Endothelial cell of umbilical vein (primary cell): ENCODE data around the gene NPAT. TPM values are rescaled to one million over a fixed set of nuclear protein-coding genes. Genes with fewer than 3 reads are reported as not detected.

Experiments used
- BruUV-seq: library from RNA; stranded (reverse); fragments of 400-500 nt; replicated peaks from 2 replicates; lab custom pipeline; 2021; lab: Mats Ljungman, UMichigan
- CTCF ChIA-PET: fragments of 300-600, 350-600 bp; sonication (Branson Sonifier 250); formaldehyde crosslinking; loops from one replicate; lab custom pipeline; 2021; ENCODE audit warnings: antibody characterized with exemption, inconsistent platforms; lab: Charles Lee
- POLR2A ChIA-PET: fragments of 300-600, 350-600 bp; sonication (Branson Sonifier 250); formaldehyde crosslinking; loops from one replicate; lab custom pipeline; 2021; ENCODE audit warnings: antibody characterized with exemption, inconsistent platforms; lab: Charles Lee
- DNase-seq: peaks from one replicate; pipeline ENCODE4 v3.0.0-alpha.2; 2011; ENCODE audit warnings: low read depth, low spot score
- FAIRE-seq: peaks from 2 replicates; lab custom pipeline; 2011; peaks lifted over from hg19 to GRCh38; lab: Jason Lieb, UNC
- H2AFZ ChIP-seq: 2 replicates; pipeline ENCODE4 v1.6.0; 2012; ENCODE audit warnings: low read depth, low read length, control low read depth, inconsistent platforms
- H3K27ac ChIP-seq: 2 replicates; pipeline ENCODE4 v1.5.1; 2011; ENCODE audit warnings: low read depth, mild to moderate bottlenecking, control low read depth, low read length, moderate library complexity; ENCODE audit not compliant: insufficient read depth
- H3K27me3 ChIP-seq, 2 experiments: 2 replicates each; pipeline versions ENCODE4 v1.6.0 to v1.6.1; 2011; ENCODE audit warnings: low read length in 2 of 2, mixed read lengths in 1 of 2; ENCODE audit not compliant: control insufficient read depth in 2 of 2, insufficient read depth in 2 of 2
- H3K36me3 ChIP-seq, 2 experiments: 2 replicates in 1 of 2; 3 replicates in 1 of 2; pipeline ENCODE4 v1.5.1; 2011; ENCODE audit warnings: low read length in 2 of 2, mild to moderate bottlenecking in 1 of 2, moderate library complexity in 1 of 2; ENCODE audit not compliant: control insufficient read depth in 2 of 2, insufficient read depth in 2 of 2; ENCODE audit errors: extremely low read depth in 1 of 2
- H3K4me1 ChIP-seq: 3 replicates; pipeline ENCODE4 v1.5.1; 2011; ENCODE audit warnings: mild to moderate bottlenecking, low read length; ENCODE audit not compliant: control insufficient read depth, insufficient read depth; ENCODE audit errors: extremely low read depth
- H3K4me2 ChIP-seq: 2 replicates; pipeline ENCODE4 v1.6.1; 2011; ENCODE audit warnings: low read length, control low read depth, mixed read lengths; ENCODE audit not compliant: insufficient read depth
- H3K4me3 ChIP-seq, 3 experiments: fragments of 200-600 bp in 1 of 3; sonication (generic), shearing (Covaris generic) in 1 of 3; replicated peaks in 1 of 3; 2 replicates each; pipeline ENCODE4 v1.5.1; 2011 to 2016; ENCODE audit warnings: control low read depth in 3 of 3, low read length in 3 of 3, mild to moderate bottlenecking in 2 of 3, inconsistent platforms in 1 of 3, low read depth in 1 of 3, moderate library complexity in 1 of 3; ENCODE audit not compliant: insufficient read depth in 1 of 3
- H3K79me2 ChIP-seq: 2 replicates; pipeline ENCODE4 v1.6.0; 2012; ENCODE audit warnings: low read length, inconsistent platforms; ENCODE audit not compliant: control insufficient read depth, insufficient read depth
- H3K9ac ChIP-seq: replicated peaks from 2 replicates; pipeline ENCODE3; 2011; ENCODE audit warnings: low read length, control low read depth; ENCODE audit not compliant: insufficient read depth; ENCODE audit errors: extremely low read depth
- H3K9me1 ChIP-seq: replicated peaks from 3 replicates; pipeline ENCODE4 v1.6.0; 2011; ENCODE audit warnings: mild to moderate bottlenecking, low read length; ENCODE audit not compliant: control insufficient read depth, insufficient read depth; ENCODE audit errors: extremely low read depth
- H3K9me3 ChIP-seq: replicated peaks from 2 replicates; pipeline ENCODE4 v1.5.1; 2012; ENCODE audit warnings: low read length, inconsistent platforms; ENCODE audit not compliant: control insufficient read depth, insufficient read depth
- H4K20me1 ChIP-seq: replicated peaks from 2 replicates; pipeline ENCODE3; 2011; ENCODE audit warnings: mild to moderate bottlenecking, low read length; ENCODE audit not compliant: control insufficient read depth, insufficient read depth; ENCODE audit errors: extremely low read depth
- FOS ChIP-seq: IDR thresholded peaks from 2 replicates; pipeline ENCODE4 v1.6.1; 2011; ENCODE audit warnings: mild to moderate bottlenecking, low read length, moderate library complexity, borderline replicate concordance; ENCODE audit not compliant: insufficient read depth
- GATA2 ChIP-seq: IDR thresholded peaks from 2 replicates; pipeline ENCODE4 v1.7.0; 2011; ENCODE audit warnings: low read depth, mild to moderate bottlenecking, moderate library complexity, mixed read lengths, low read length; ENCODE audit not compliant: insufficient read length, insufficient read depth
- MYC ChIP-seq: IDR thresholded peaks from one replicate; pipeline ENCODE4 v1.6.1; 2011; ENCODE audit warnings: mild to moderate bottlenecking, low read depth, low read length
- POLR2AphosphoS5 ChIP-seq: IDR thresholded peaks from 2 replicates; pipeline ENCODE4 v1.6.1; 2012; ENCODE audit warnings: low read depth, mild to moderate bottlenecking, control low read depth, low read length, moderate library complexity; ENCODE audit not compliant: insufficient read depth
- dilution Hi-C: fragments of 300-500 bp; cut with MboI; formaldehyde crosslinking; loops from one replicate; pipeline ENCODE4 v1.15.0; 2019; ENCODE audit warnings: low sequenced_read_pairs; ENCODE audit not compliant: extremely low pct_ligation_motif_present
- intact Hi-C: fragments of 100-400 bp; cut with micrococcal nuclease; formaldehyde crosslinking; loops from one replicate; pipeline ENCODE4 v1.10.0; 2022
- polyA plus RNA-seq, 4 experiments: library from polyadenylated mRNA; depleted of rRNA in 3 of 4; stranded (reverse) in 3 of 4; unstranded in 1 of 4; fragments of >200 nt; gene quantifications; 2 replicates each; pipeline versions ENCODE4 v1.2.1 to v1.2.3, GENCODE V29; 2011 to 2012; ENCODE audit warnings: missing spikeins in 1 of 4
- total RNA-seq: library from RNA; stranded (reverse); gene quantifications from 2 replicates; pipeline ENCODE4 v1.2.3, GENCODE V29; 2021

NPAT gene
- total and polyA plus RNA-seq, 2 donors (not counting 3 experiments of a cell fraction or from before 2014, with no cell fraction given) = 4.4 to 19.0 TPM

DNA sequence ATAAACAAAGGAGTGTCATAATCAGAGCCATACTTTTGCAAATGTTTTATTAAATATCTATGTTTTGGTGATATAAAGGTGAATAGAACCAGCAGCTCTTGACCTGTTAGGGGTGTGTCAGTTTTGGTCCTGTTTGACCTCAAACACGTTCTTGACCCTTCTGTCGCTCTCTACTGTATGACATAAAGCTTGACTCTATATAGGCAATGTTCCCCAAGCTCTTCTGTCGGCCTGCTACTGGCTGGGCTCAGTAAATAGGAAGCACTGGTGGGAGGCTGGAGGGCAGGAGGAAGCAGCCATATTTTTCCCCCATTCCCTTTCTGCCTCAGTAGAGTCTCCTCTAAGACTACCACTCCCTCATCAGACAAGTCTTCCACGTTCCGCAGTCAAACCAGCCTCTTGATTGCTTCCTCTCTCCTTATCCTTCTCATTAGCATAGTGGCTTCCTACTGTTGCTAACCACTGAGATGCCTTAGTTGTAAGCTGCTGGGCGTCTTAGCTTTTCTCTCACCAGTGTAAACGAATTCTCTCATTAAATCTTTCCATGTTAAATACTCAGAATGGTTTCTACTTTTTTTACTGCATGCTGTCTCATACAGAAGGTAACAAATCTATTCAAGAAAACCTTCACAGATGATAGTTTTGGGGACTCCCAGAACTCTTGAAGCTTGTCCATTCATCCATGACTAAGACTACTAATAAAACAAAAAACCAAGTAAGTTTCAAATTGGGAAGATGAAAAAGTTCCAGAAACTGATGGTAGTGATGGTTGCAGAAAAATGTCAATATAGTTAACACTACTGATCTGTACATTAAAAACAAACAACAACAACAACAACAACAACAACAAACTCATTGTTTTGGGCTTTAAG is 3.3 kb downstream of the NPAT start:
- Histone ChIP-seq H3K4me1 (peaks cover 18% of the 10 kb centered on the region), H3K4me3 (no peak overlapping the region), H3K27me3 (no peaks in the 10 kb centered on the region), H3K36me3 (no peaks in the 10 kb centered on the region), H3K9me3 (no peaks in the 10 kb centered on the region), H3K4me2 (no peak overlapping the region), H3K9me1 (no peaks in the 10 kb centered on the region), H4K20me1 (peaks cover 4% of the 10 kb centered on the region), H2AFZ (no peak overlapping the region), H3K9ac (no peak overlapping the region), H3K79me2 (peaks cover 80% of the 10 kb centered on the region), H3K27ac (no peak overlapping the region)
- CTCF ChIA-PET = interaction anchor here (1.5 kb wide), 1 partner anchor 26 kb away, joined by 5 read pairs; no protein-coding TSS in a partner anchor
- dilution Hi-C loops = no loop called here
- FAIRE-seq (no peak), DNase-seq (no peak)
- POLR2A ChIA-PET = no interaction called here
- no TSS peak for BruUV-seq
- TF ChIP-seq POLR2AphosphoS5 (no peak), GATA2 (no peak)
- intact Hi-C loops = no loop called here

DNA sequence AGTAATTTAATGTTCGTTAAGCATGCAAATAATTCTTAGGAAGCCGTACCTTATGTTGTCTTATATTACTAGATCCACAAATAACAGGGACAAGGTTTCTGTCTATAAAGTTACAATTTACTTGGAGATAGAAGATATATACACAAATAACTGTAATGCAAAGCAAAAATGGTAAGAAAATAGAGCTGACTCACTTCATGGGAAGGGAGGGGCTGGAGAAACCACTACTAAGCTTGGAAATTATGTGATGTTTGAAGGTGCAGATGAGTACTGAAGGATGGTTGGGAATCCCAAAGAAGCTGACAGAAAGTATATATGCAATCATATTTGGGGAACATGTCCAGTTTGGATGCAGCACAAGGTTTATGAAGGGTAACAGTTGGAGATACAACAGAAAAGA is 4.0 kb downstream of the NPAT start:
- Histone ChIP-seq H3K9ac (no peak overlapping the region), H2AFZ (no peak overlapping the region), H3K27ac (no peak overlapping the region), H3K27me3 (no peaks in the 10 kb centered on the region), H3K9me3 (no peaks in the 10 kb centered on the region), H3K4me2 (no peak overlapping the region), H3K36me3 (peaks cover 0 to 2% of the 10 kb centered on the region in 2 experiments), H4K20me1 (peaks cover 4% of the 10 kb centered on the region), H3K4me3 (no peak overlapping the region), H3K9me1 (no peaks in the 10 kb centered on the region), H3K79me2 (peaks cover 80% of the 10 kb centered on the region), H3K4me1 (peaks cover 11% of the 10 kb centered on the region)
- DNase-seq (no peak), FAIRE-seq (no peak)
- dilution Hi-C loops = no loop called here
- ChIA-PET POLR2A (no interaction called here), CTCF (interaction anchor here (1.5 kb wide), 1 partner anchor 27 kb away, joined by 5 read pairs; no protein-coding TSS in a partner anchor)
- intact Hi-C loops = no loop called here
- TF ChIP-seq FOS (peak; percentile 25), MYC (no peak)
- no TSS peak for BruUV-seq
